CD14-positive monocyte (primary cell): Measurements from ENCODE around the gene GRPR. TPM values are rescaled to one million over a fixed set of nuclear protein-coding genes. Genes with fewer than 3 reads are reported as not detected.

Source experiments
- DNase-seq, 3 donors: peaks; one replicate each; pipeline ENCODE4 v3.0.0-alpha.2; 2011 to 2022
- H2AFZ ChIP-seq: 2 replicates; pipeline ENCODE4 v1.6.0; 2012; ENCODE audit warnings: mild to moderate bottlenecking, low read depth, low read length, inconsistent platforms; ENCODE audit not compliant: insufficient read depth, poor library complexity, severe bottlenecking
- H3K27ac ChIP-seq, 2 donors: 1 replicate in 1 of 2; 2 replicates in 1 of 2; pipeline ENCODE4 v1.5.1; 2012 to 2013; ENCODE audit warnings: low read length in 2 of 2, control low read depth in 1 of 2, inconsistent platforms in 1 of 2, low read depth in 1 of 2, mild to moderate bottlenecking in 1 of 2
- H3K27me3 ChIP-seq, 2 donors: one replicate each; pipeline versions ENCODE4 v1.6.0 to v1.6.1; 2011 to 2013; ENCODE audit warnings: low read length in 2 of 2; ENCODE audit not compliant: control insufficient read depth in 2 of 2, insufficient read depth in 2 of 2
- H3K36me3 ChIP-seq, 2 donors: replicated peaks in 1 of 2; 1 replicate in 1 of 2; 2 replicates in 1 of 2; pipeline versions ENCODE4 v1.5.1 to v1.6.1; 2012 to 2013; ENCODE audit warnings: low read length in 2 of 2, control low read depth in 1 of 2, inconsistent platforms in 1 of 2, mild to moderate bottlenecking in 1 of 2; ENCODE audit not compliant: insufficient read depth in 2 of 2, control insufficient read depth in 1 of 2
- H3K4me1 ChIP-seq, 2 donors: 1 replicate in 1 of 2; 2 replicates in 1 of 2; pipeline versions ENCODE4 v1.5.1 to v1.6.1; 2012 to 2013; ENCODE audit warnings: low read length in 2 of 2, control low read depth in 1 of 2, inconsistent platforms in 1 of 2, mild to moderate bottlenecking in 1 of 2, moderate library complexity in 1 of 2; ENCODE audit not compliant: insufficient read depth in 2 of 2, control insufficient read depth in 1 of 2
- H3K4me2 ChIP-seq: replicated peaks from 2 replicates; pipeline ENCODE3; 2012; ENCODE audit warnings: low read length, moderate library complexity, mild to moderate bottlenecking; ENCODE audit not compliant: poor library complexity, severe bottlenecking; ENCODE audit errors: extremely low read depth
- H3K4me3 ChIP-seq, 3 experiments: fragments of 200-600 bp in 1 of 3; sonication (generic) in 1 of 3; replicated peaks in 1 of 3; 1 replicate in 2 of 3; 2 replicates in 1 of 3; pipeline ENCODE4 v1.5.1; 2011 to 2013; ENCODE audit warnings: low read length in 3 of 3, mild to moderate bottlenecking in 3 of 3, control low read depth in 2 of 3, low read depth in 2 of 3, inconsistent platforms in 1 of 3, moderate library complexity in 1 of 3
- H3K79me2 ChIP-seq: 2 replicates; pipeline ENCODE4 v1.6.0; 2012; ENCODE audit warnings: mild to moderate bottlenecking, control low read depth, inconsistent platforms, low read length, moderate library complexity; ENCODE audit not compliant: insufficient read depth
- H3K9ac ChIP-seq: 2 replicates; pipeline ENCODE4 v1.6.0; 2017; ENCODE audit warnings: low read length, mild to moderate bottlenecking; ENCODE audit not compliant: insufficient read depth, poor library complexity, severe bottlenecking
- H3K9me3 ChIP-seq, 2 donors: replicated peaks in 1 of 2; 1 replicate in 1 of 2; 2 replicates in 1 of 2; pipeline versions ENCODE4 v1.5.1 to v1.6.1; 2012 to 2013; ENCODE audit warnings: low read length in 2 of 2, control low read depth in 1 of 2; ENCODE audit not compliant: control insufficient read depth in 1 of 2, insufficient read depth in 1 of 2
- H4K20me1 ChIP-seq: 2 replicates; pipeline ENCODE4 v1.6.0; 2012; ENCODE audit warnings: mild to moderate bottlenecking, low read length, control low read depth, moderate library complexity; ENCODE audit not compliant: insufficient read depth
- H3K27ac Mint-ChIP-seq, 7 donors: one replicate each; pipeline ENCODE4 v1.8.0; 2020; ENCODE audit warnings: mild to moderate bottlenecking in 7 of 7, mixed read lengths in 7 of 7, moderate library complexity in 6 of 7, inconsistent platforms in 2 of 7
- H3K27me3 Mint-ChIP-seq, 3 donors: one replicate each; pipeline ENCODE4 v1.8.0; 2021 to 2022; ENCODE audit warnings: low read depth in 3 of 3, mild to moderate bottlenecking in 3 of 3, mixed read lengths in 3 of 3, moderate library complexity in 3 of 3, inconsistent platforms in 1 of 3
- H3K36me3 Mint-ChIP-seq, 2 donors: one replicate each; pipeline ENCODE4 v1.8.0; 2020; ENCODE audit warnings: mixed read lengths in 2 of 2, inconsistent platforms in 1 of 2, mild to moderate bottlenecking in 1 of 2
- H3K4me1 Mint-ChIP-seq: one replicate; pipeline ENCODE4 v1.8.0; 2020; ENCODE audit warnings: mild to moderate bottlenecking, mixed read lengths
- H3K4me3 Mint-ChIP-seq, 2 donors: one replicate each; pipeline ENCODE4 v1.8.0; 2020; ENCODE audit warnings: mild to moderate bottlenecking in 2 of 2, mixed read lengths in 2 of 2, moderate library complexity in 1 of 2
- H3K9me3 Mint-ChIP-seq, 7 donors: one replicate each; pipeline ENCODE4 v1.8.0; 2020 to 2022; ENCODE audit warnings: mixed read lengths in 7 of 7, mild to moderate bottlenecking in 6 of 7, moderate library complexity in 6 of 7, inconsistent platforms in 2 of 7
- CTCF ChIP-seq: fragments of 200-600 bp; IDR thresholded peaks from one replicate; pipeline ENCODE4 v1.8.0; 2022; ENCODE audit warnings: antibody characterized with exemption, mild to moderate bottlenecking
- whole genome bisulfite sequencing: methylation state at CpG from one replicate; pipeline ENCODE4 v1.1.5; 2013; ENCODE audit warnings: missing lambda C conversion rate; ENCODE audit not compliant: insufficient coverage; 5-methylcytosine and 5-hydroxymethylcytosine counted together
- intact Hi-C, 2 donors: fragments of 100-400 bp; cut with micrococcal nuclease; formaldehyde crosslinking; loops; one replicate each; pipeline versions ENCODE4 v1.15.0 to v1.15.1; 2023
- polyA plus RNA-seq, 3 donors: library from polyadenylated mRNA; depleted of rRNA in 1 of 3; unstranded in 2 of 3; stranded (reverse) in 1 of 3; fragments of 300-500 nt in 2 of 3; fragments of >200 nt in 1 of 3; fragmentation: Illumina TruSeq in 2 of 3; gene quantifications; 1 replicate in 2 of 3; 2 replicates in 1 of 3; pipeline ENCODE4 v1.2.3, GENCODE V29; 2012 to 2021

Gene GRPR
- polyA plus RNA-seq, 3 donors, result 0.35 to 0.55 (median 0.46) TPM

- no peaks in the 10 kb centered on the region for H4K20me1 ChIP-seq
- no CpG with 5 or more reads among the region's 6 CpGs for WGBS
- no peaks in the 10 kb centered on the region for H3K4me1 ChIP-seq
- no peak overlapping the region for H3K4me2 ChIP-seq
- H3K36me3 ChIP-seq, result no peaks in the 10 kb centered on the region
- H3K4me3 Mint-ChIP-seq, result no peak overlapping the region
- no peaks in the 10 kb centered on the region for H3K4me1 Mint-ChIP-seq
- no peak overlapping the region for H3K27ac ChIP-seq
- H3K36me3 Mint-ChIP-seq, result peaks cover 0 to 3% of the 10 kb centered on the region in 2 donors
- no peak overlapping the region for H2AFZ ChIP-seq
- no peak overlapping the region for H3K27ac Mint-ChIP-seq
- no peaks in the 10 kb centered on the region for H3K79me2 ChIP-seq
- no peak for DNase-seq
- intact Hi-C loops, result no loop called here
- no peaks in the 10 kb centered on the region for H3K9me3 ChIP-seq
- peaks cover 0 to 45% of the 10 kb centered on the region in 2 donors for H3K27me3 ChIP-seq
- no peak for TF ChIP-seq CTCF
- no peak overlapping the region for H3K9ac ChIP-seq
- no peak overlapping the region for H3K4me3 ChIP-seq
- H3K27me3 Mint-ChIP-seq, result peaks cover 1 to 22% (median 3%) of the 10 kb centered on the region in 3 donors
- no peaks in the 10 kb centered on the region for H3K9me3 Mint-ChIP-seq
Observed at GRCh38 chrX:16191605-16192004, 68.2 kb downstream of the GRPR start.

GRCh38 chrX:16196829-16197228 is 73.5 kb downstream of the GRPR start:
- TF ChIP-seq CTCF, result no peak
- Mint-ChIP-seq H3K27me3 (peaks cover 3 to 26% (median 13%) of the 10 kb centered on the region in 3 donors), H3K36me3 (no peaks in the 10 kb centered on the region), H3K27ac (peak overlapping the region in 1 of 7 donors; percentile 35), H3K4me3 (no peak overlapping the region), H3K4me1 (no peaks in the 10 kb centered on the region), H3K9me3 (no peaks in the 10 kb centered on the region)
- Histone ChIP-seq H3K27me3 (peaks cover 0 to 45% of the 10 kb centered on the region in 2 donors), H4K20me1 (no peaks in the 10 kb centered on the region), H3K27ac (no peak overlapping the region), H3K4me1 (no peaks in the 10 kb centered on the region), H3K4me3 (no peak overlapping the region), H3K4me2 (no peak overlapping the region), H3K36me3 (no peaks in the 10 kb centered on the region), H2AFZ (no peak overlapping the region), H3K9ac (no peak overlapping the region), H3K9me3 (no peaks in the 10 kb centered on the region), H3K79me2 (no peaks in the 10 kb centered on the region)
- no peak for DNase-seq
- intact Hi-C loops, result no loop called here
